Effector memory CD8-positive, alpha-beta T cell (primary cell): ENCODE measurements around the gene IBA57.
A peak's percentile ranks its signal among the peaks of the same experiment; 100 is the strongest.
"Not testable (repeated sequence)": the region's sequence is repeated elsewhere in the genome, so short reads cannot be mapped to it uniquely, and the experiment has no call there.

Experiments
- ATAC-seq: fragments of 150-1000 bp; cut with Tn5 transposase; replicated peaks from 2 replicates; pipeline ENCODE4 v1.10.0; 2021; ENCODE audit warnings: mild to moderate bottlenecking, moderate library complexity
- DNase-seq, 3 experiments: peaks; one replicate each; pipeline ENCODE4 v3.0.0; 2021
- H3K27ac Mint-ChIP-seq, 2 donors: one replicate each; pipeline ENCODE4 v1.8.0; 2022; ENCODE audit warnings: mild to moderate bottlenecking in 2 of 2, mixed read lengths in 2 of 2, moderate library complexity in 2 of 2
- H3K27me3 Mint-ChIP-seq, 2 donors: one replicate each; pipeline ENCODE4 v1.8.0; 2022; ENCODE audit warnings: mixed read lengths in 2 of 2
- H3K36me3 Mint-ChIP-seq: one replicate; pipeline ENCODE4 v1.8.0; 2022; ENCODE audit warnings: mild to moderate bottlenecking, moderate library complexity, mixed read lengths; ENCODE audit not compliant: insufficient read depth
- H3K4me1 Mint-ChIP-seq, 2 donors: one replicate each; pipeline ENCODE4 v1.8.0; 2022; ENCODE audit warnings: low read depth in 2 of 2, mixed read lengths in 2 of 2
- H3K4me3 Mint-ChIP-seq, 2 donors: one replicate each; pipeline ENCODE4 v1.8.0; 2022; ENCODE audit warnings: mild to moderate bottlenecking in 2 of 2, mixed read lengths in 2 of 2, moderate library complexity in 2 of 2
- H3K9me3 Mint-ChIP-seq, 2 donors: one replicate each; pipeline ENCODE4 v1.8.0; 2022; ENCODE audit warnings: mixed read lengths in 2 of 2

The IBA57 gene

DNA sequence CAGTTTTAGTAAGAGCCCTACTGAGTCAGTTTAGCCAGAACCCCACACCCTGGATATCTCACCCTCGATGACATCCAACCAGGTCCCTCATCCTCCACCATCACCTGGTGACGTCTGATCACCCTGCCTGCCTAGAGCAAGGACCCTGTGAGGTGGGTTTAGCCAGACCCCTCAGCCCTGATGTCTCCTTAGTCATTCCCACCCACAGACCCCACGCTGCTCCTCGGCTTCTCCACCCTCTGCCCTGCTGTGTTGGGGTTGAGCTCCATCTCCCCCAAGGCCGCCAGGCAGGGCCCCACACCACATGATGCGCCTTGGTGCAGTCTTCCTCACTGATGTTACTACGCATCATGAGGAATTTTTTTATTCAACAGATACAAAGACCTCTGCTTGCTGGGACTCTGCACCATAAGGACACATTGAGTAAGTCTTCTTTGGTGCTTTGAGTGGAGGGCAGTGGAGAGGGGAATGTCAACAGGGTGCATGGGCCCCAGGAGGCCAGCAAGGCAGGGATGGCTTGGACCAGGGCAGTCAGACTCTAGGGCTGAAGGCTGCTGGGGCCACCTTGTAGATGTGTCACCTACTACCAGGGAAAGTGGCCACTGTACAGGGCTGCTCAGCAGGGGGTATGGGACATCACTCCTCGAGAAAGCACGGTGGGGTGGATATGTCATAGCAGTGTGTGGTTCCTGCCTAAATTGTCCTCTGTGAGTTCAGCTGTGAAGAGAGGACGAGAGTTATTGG lies 1.7 kb upstream of the IBA57 start:
- Mint-ChIP-seq H3K4me3 (peak overlapping the region; percentile 71 to 85), H3K36me3 (peaks cover 42% of the 10 kb centered on the region), H3K27ac (peak overlapping the region; percentile 93), H3K27me3 (no peaks in the 10 kb centered on the region), H3K4me1 (peaks cover 21 to 22% of the 10 kb centered on the region in 2 donors), H3K9me3 (no peaks in the 10 kb centered on the region)
- no peak for DNase-seq
- no peak for ATAC-seq

DNA sequence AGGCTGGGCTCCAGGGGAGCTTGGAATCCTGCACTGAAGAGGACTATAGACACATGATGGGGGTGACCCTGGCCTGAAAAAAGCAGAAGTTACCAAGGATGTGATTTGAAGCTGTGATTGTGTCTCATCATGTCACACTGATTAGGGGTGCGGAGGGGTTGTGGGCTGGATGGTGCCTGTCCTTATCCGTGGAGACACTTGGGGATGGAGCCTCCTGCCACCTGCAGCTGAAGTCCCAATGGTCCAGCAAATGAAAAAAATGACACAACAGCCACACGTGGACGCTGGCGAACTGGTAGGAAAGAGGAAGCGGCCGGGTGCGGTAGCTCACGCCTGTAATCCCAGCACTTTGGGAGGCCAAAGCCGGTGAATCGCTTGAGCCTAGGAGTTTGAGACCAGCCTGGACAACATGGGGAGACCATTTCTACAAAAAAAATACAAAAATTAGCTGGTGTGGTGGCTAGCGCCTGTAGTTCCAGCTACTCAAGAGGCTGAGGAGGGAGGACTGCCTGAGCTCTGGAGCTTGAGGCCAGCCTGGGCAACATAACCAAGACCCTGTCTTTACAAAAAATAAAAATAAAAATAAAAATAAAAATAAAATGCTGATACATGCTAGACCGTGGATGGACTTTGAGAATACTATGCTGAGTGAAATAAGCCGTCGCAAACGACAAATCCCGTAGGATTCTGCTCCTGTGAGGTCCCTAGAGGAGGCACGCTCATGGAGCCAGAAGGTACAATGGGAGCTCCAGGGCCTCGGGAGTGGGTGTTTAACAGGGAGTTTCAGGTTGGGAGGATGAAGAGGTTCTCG lies 838 bp upstream of the IBA57 start:
- peak overlapping the region; percentile 93 for H3K27ac Mint-ChIP-seq
- ATAC-seq: no peak
- peak overlapping the region; percentile 71 to 85 for H3K4me3 Mint-ChIP-seq
- no peaks in the 10 kb centered on the region for H3K9me3 Mint-ChIP-seq
- no peak for DNase-seq
- H3K27me3 Mint-ChIP-seq: no peaks in the 10 kb centered on the region
- peaks cover 37% of the 10 kb centered on the region for H3K36me3 Mint-ChIP-seq
- H3K4me1 Mint-ChIP-seq: peaks cover 21 to 27% of the 10 kb centered on the region in 2 donors

DNA sequence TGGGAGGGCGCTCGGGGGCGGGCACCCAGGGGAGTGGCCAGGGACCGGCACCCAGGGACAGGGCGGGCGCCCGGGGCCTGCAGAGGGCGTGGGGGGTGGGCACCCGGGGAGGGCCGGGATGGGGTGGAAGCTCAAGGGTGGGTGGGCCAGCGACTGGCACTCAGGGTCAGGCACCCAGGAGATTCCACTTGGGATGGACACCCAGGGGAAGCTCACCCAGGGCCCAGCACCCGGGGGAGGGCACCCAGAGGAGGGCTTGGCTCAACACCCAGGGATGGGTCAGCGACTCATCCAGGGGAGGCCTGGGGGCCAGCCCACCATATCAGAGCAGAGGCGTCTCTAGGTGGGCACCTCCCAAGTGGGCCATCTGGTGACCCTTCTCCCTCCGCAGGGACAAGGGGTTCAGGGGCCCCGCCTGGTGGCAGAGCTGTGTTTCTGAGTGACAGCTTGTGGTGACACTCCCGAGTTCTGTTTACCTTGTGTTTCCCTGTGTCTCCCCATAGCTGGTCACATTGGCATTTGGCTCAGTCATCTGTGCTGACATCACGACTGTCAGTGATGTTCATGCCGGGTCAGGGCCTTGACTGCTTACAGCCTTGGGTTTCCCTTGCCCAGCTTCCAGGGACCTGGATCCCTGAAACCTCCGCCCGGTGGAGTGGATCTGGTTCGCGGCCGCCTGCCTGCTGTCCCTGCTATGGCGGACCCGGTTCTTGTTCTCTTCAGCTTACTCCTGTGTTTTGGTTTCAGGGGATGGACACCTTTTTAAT lies 749 bp downstream of the IBA57 start:
- peak overlapping the region; percentile 93 for H3K27ac Mint-ChIP-seq
- DNase-seq: peak; percentile 55 to 67 (median 60)
- peaks cover 40% of the 10 kb centered on the region for H3K36me3 Mint-ChIP-seq
- peaks cover 21 to 27% of the 10 kb centered on the region in 2 donors for H3K4me1 Mint-ChIP-seq
- ATAC-seq: peak; percentile 27
- H3K9me3 Mint-ChIP-seq: no peaks in the 10 kb centered on the region
- peak overlapping the region; percentile 71 to 85 for H3K4me3 Mint-ChIP-seq
- H3K27me3 Mint-ChIP-seq: no peaks in the 10 kb centered on the region

DNA sequence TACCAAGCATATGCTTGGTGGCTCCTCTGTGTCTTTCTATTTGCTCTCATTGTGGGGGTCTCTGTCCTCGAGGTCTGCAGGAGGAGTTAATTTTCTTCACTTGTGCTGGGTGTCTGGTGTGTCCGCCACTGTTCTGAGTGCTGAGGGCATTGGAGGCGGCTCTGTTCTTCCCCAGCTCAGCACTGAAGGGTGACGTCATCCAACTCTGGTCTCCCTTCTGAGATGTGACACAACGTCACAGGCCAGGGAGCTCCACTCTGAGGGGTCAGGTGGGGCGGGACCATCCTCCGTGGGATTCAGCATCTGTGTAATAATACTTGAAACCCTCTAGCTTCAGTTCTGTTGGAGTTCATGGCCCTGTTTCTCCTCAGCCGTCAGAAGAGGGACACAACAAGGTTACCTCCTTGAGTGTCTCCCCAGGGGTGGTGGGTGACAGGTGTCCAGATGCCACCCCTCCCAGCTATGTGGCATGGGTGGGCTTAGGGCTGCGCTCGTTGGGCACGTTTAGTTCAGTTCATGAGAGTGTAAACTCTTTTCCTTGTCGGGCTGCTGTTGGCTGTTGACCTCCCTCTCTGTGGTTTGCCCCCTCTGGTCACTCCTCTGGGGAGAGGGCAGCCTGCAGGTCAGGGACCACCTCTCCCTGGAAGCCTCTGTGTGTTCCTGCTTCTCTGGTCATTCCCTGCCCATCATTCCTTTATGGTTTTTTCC lies 3.1 kb downstream of the IBA57 start:
- Mint-ChIP-seq H3K9me3 (no peaks in the 10 kb centered on the region), H3K4me1 (peaks cover 21 to 34% of the 10 kb centered on the region in 2 donors), H3K36me3 (peaks cover 43% of the 10 kb centered on the region), H3K4me3 (no peak overlapping the region), H3K27me3 (no peaks in the 10 kb centered on the region), H3K27ac (peak overlapping the region in 1 of 2 donors; percentile 93)
- ATAC-seq: no peak
- no peak for DNase-seq

DNA sequence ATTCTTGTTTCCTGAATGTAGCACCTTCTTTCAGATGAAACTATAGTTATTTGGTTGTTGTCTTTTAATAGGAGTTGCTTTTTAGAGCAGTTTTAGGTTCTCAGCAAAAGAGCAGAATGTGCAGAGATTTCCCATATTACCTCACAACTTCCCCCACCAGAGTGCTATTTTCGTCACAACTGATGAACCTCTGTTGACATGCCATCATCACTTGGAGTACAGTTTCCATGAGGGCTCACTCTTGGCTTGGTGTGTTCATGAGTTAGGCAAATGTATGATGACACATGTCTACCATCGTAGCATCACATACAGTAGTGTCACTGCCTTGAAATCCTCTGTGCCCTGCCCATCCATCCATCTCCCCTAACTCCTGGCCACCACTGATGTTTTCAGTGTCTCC lies 3.7 kb downstream of the IBA57 start:
- Mint-ChIP-seq H3K27me3 (no peaks in the 10 kb centered on the region), H3K9me3 (no peaks in the 10 kb centered on the region), H3K27ac (peak overlapping the region in 1 of 2 donors; percentile 62), H3K4me1 (peaks cover 21 to 32% of the 10 kb centered on the region in 2 donors), H3K36me3 (peaks cover 37% of the 10 kb centered on the region), H3K4me3 (no peak overlapping the region)
- ATAC-seq: no peak
- no peak for DNase-seq

DNA sequence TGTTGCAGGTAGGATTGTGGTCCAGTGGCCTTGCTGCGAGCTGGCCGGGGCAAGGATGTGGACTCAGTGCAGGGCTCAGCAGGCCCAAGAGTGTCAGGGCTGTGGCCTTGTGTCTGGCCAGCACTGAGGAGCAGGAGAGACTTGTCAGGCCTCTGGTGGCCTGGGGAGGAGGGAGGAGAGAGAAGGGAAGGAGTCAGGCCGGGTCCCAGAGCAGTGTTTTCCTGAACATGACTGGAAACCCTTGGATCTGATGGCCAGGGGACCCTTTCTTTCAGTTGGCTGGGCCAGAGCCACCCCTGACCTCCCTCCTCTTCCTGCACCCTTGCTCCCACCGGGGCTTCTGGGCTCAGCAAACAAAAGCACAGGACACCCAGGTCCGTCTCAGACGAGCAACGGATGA lies 5.1 kb downstream of the IBA57 start:
- H3K27me3 Mint-ChIP-seq: no peaks in the 10 kb centered on the region
- H3K9me3 Mint-ChIP-seq: no peaks in the 10 kb centered on the region
- peaks cover 14 to 23% of the 10 kb centered on the region in 2 donors for H3K4me1 Mint-ChIP-seq
- H3K4me3 Mint-ChIP-seq: no peak overlapping the region
- no peak overlapping the region for H3K27ac Mint-ChIP-seq
- peaks cover 37% of the 10 kb centered on the region for H3K36me3 Mint-ChIP-seq
- ATAC-seq (no peak), DNase-seq (no peak)

DNA sequence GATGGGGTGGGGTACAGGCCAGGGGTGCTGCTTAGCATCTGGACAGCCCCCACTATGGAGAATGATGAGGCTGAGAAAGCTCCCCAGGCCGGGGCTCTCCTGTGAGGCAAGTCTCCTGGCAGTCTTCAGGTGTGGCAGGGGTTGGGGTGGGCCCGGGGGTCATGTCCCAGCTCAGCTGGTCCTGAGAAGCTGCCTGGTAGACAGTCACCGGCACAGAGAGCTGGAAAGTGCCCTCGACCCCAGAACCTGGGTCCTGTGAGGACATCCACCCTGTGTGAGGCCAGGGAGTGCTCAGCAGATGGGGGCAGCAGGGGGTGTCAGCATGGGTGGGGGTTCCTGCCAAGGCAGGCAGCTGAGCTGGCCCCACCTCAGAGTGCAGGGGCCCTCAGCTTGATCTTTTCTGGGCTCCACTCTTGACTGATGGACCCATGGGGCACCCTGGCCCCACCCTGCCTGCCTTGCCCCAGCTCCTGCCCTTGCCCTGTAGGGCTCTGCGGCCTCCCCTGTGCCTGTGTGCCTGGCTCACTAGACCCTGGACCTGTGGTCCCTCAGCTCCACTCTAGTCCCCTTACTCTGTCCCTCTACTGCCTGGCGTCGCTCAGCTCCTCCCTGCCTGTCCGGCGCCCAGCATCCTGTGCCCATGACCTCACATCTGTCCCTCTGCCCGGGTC lies 5.8 kb downstream of the IBA57 start:
- no peaks in the 10 kb centered on the region for H3K27me3 Mint-ChIP-seq
- no peak for DNase-seq

DNA sequence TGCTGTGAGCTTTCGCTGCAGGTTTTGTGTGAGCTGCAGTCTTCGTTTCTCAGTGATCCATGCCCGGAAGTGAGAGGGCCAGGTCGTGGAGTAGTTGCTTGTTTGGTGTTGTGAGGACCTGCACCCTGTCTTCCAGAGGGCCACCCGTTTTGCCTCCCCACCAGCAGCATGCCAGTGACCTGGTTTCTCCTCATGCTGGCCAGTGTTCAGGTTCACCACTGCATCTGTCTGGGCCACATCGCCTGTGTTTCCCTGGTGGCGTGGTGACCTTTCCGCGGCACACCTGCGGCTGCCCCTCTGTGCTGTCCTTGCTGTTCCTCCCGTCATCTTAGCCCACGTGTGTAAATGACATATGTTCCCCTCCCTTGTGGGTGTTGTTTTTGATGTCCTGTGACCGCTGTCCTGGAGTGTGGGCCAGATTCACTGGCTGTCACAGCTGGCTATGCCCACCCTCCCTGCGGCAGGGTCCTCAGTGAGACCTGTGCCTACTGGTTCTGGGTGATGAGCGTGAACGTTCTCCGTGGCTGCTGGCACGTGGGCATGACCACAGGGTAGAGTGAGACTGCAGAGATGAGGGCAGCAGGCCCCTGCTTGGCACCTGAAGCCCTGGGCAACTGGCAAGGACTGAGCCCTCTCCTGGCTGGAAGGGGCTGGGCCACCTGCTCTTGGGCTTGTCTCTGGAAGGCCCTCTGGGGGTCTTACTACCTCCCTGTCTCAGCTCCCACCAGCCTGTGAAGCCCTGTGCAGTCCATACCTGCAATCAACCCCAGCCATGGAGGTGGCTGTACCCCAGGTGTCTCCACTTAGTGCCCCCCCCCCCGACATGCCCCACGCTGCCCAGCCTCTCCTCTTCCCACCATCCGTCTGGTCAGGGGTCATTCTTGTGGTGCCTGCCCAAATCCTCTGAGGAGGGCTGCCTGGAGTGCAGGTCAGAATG lies 7.3 kb downstream of the IBA57 start:
- Mint-ChIP-seq H3K27me3 (no peaks in the 10 kb centered on the region), H3K36me3 (peaks cover 36% of the 10 kb centered on the region), H3K27ac (peak overlapping the region; percentile 62 to 78), H3K4me1 (peaks cover 9 to 18% of the 10 kb centered on the region in 2 donors), H3K4me3 (no peak overlapping the region), H3K9me3 (no peaks in the 10 kb centered on the region)
- DNase-seq (no peak), ATAC-seq (no peak)

More for the DNA sequence above, 5.8 kb downstream of the IBA57 start:
- Mint-ChIP-seq H3K36me3 (peaks cover 36% of the 10 kb centered on the region), H3K4me3 (no peak overlapping the region), H3K4me1 (peaks cover 14 to 23% of the 10 kb centered on the region in 2 donors), H3K27ac (peak overlapping the region in 1 of 2 donors; percentile 78), H3K9me3 (no peaks in the 10 kb centered on the region)
- no peak for ATAC-seq

DNA sequence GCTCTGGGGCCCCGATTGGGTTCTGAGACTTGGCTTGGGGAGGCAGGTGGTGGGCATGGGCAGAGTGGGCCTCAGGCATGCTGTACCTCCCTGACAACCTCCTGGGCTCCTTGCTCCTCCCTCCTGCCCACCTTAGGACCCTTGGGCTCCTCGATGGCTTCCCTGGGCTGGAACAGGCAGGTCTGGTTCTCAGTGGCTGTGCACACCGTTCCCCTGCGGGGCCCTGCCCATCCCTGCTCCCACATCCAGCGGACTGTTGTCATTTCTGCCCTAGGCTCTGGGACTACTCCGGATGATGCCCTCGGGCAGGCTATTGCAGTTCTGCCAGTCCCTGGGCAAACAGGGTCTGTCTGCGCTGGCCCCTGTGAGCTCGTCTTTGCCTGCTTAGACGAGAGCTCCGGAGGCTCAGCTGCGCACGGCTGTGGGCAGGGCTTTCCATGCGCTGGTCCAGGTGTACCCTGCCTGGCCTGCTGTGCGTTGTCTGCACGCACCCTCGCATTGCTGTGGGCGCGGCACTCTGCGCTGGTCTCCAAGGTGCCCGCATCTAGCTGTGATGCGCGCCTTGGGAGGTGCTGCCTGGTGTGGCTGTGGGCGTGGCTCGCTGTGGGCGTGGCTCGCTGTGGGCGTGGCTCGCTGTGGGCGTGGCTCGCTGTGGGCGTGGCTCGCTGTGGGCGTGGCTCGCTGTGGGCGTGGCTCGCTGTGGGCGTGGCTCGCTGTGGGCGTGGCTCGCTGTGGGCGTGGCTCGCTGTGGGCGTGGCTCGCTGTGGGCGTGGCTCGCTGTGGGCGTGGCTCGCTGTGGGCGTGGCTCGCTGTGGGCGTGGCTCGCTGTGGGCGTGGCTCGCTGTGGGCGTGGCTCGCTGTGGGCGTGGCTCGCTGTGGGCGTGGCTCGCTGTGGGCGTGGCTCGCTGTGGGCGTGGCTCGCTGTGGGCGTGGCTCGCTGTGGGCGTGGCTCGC lies 8.2 kb downstream of the IBA57 start:
- Mint-ChIP-seq H3K4me1 (peaks cover 5 to 22% of the 10 kb centered on the region in 2 donors), H3K27ac (peak overlapping the region in 1 of 2 donors; percentile 78), H3K36me3 (peaks cover 43% of the 10 kb centered on the region)
- peak; percentile 59 for ATAC-seq
- not testable (repeated sequence) for H3K9me3 Mint-ChIP-seq, H3K4me3 Mint-ChIP-seq, H3K27me3 Mint-ChIP-seq
- peak; percentile 36 to 46 (median 44) for DNase-seq

DNA sequence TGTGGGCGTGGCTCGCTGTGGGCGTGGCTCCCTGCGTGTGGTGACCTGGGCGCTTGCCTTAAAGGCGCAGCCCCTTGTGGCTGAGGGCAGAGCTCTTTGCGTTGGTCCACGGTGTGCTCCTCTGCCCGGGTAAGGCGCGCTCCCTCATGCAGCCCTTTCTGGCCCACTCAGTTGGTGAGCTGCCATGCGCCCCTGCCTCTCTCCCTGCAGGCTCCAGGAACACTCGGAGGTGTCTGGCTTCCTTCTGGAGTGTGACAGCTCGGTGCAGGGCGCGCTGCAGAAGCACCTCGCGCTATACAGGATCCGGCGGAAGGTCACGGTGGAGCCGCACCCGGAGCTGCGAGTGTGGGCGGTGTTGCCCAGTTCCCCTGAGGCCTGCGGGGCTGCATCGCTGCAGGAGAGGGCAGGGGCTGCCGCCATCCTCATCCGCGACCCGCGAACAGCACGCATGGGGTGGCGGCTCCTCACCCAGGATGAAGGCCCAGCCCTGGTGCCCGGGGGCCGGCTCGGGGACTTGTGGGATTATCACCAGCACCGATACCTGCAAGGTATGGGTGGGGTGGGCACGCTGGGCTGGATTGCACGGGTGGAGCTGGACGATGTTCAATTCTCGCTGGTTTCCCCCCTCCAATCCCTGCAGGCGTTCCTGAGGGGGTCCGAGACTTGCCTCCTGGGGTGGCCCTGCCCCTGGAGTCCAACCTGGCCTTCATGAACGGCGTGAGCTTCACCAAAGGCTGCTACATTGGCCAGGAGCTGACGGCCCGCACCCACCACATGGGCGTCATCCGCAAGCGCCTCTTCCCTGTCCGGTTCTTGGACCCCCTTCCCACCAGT lies 9.1 kb downstream of the IBA57 start:
- peak; percentile 80 for ATAC-seq
- Mint-ChIP-seq H3K4me1 (peaks cover 5 to 21% of the 10 kb centered on the region in 2 donors), H3K4me3 (no peak overlapping the region), H3K27ac (peak overlapping the region in 1 of 2 donors; percentile 12), H3K27me3 (no peaks in the 10 kb centered on the region), H3K36me3 (peaks cover 44% of the 10 kb centered on the region), H3K9me3 (no peaks in the 10 kb centered on the region)
- peak; percentile 41 to 53 (median 52) for DNase-seq
